WTC11 (cell line): ENCODE measurements around the gene HIF1A. TPM values are rescaled to one million over a fixed set of nuclear protein-coding genes. Genes with fewer than 3 reads are reported as not detected.

ENCODE experiments used
- ATAC-seq: fragments of 200-7000 bp; cut with Tn5 transposase; 2 replicates; pipeline ENCODE4 v1.10.0; 2021; ENCODE audit warnings: mild to moderate bottlenecking, moderate library complexity
- CTCF ChIA-PET: fragments of 300-600 bp; sonication (Branson Sonifier 250); formaldehyde crosslinking; loops from one replicate; lab custom pipeline; 2021; ENCODE audit warnings: antibody characterized with exemption; lab: Charles Lee
- POLR2A ChIA-PET: fragments of 350-600 bp; sonication (Branson Sonifier 250); formaldehyde crosslinking; loops from one replicate; lab custom pipeline; 2021; ENCODE audit warnings: antibody characterized with exemption; lab: Charles Lee
- DNase-seq: peaks from one replicate; pipeline ENCODE4 v3.0.0; 2021; ENCODE audit warnings: low spot score
- H3K27ac Mint-ChIP-seq: 2 replicates; pipeline ENCODE4 v1.8.0; 2021; ENCODE audit warnings: mixed read lengths
- H3K27me3 Mint-ChIP-seq: 2 replicates; pipeline ENCODE4 v1.8.0; 2021; ENCODE audit warnings: low read depth, mild to moderate bottlenecking, moderate library complexity, mixed read lengths
- H3K36me3 Mint-ChIP-seq: 2 replicates; pipeline ENCODE4 v1.8.0; 2021; ENCODE audit warnings: mixed read lengths
- H3K4me1 Mint-ChIP-seq: 2 replicates; pipeline ENCODE4 v1.8.0; 2022; ENCODE audit warnings: mixed read lengths
- H3K4me3 Mint-ChIP-seq: 2 replicates; pipeline ENCODE4 v1.8.0; 2021; ENCODE audit warnings: mild to moderate bottlenecking, moderate library complexity, mixed read lengths
- H3K9me3 Mint-ChIP-seq: 2 replicates; pipeline ENCODE4 v1.8.0; 2021; ENCODE audit warnings: mixed read lengths
- CBFB ChIP-seq: sonication (generic); formaldehyde crosslinking; IDR thresholded peaks from 2 replicates; pipeline ENCODE4 v1.8.1; 2022; ENCODE audit warnings: mild to moderate bottlenecking, low read depth, missing genetic modification reagents
- CREB1 ChIP-seq: sonication (generic); formaldehyde crosslinking; IDR thresholded peaks from 2 replicates; pipeline ENCODE4 v1.8.0; 2023; ENCODE audit warnings: mild to moderate bottlenecking, missing genetic modification reagents
- CTCF ChIP-seq: fragments of 200-600 bp; IDR thresholded peaks from 2 replicates; pipeline ENCODE4 v1.8.0; 2022; ENCODE audit warnings: antibody characterized with exemption
- ERG ChIP-seq: fragments of 250-450 bp; sonication (Bioruptor Pico); IDR thresholded peaks from 2 replicates; pipeline ENCODE4 v1.8.0; 2021; ENCODE audit warnings: mild to moderate bottlenecking
- ESRRA ChIP-seq: sonication (generic); formaldehyde crosslinking; IDR thresholded peaks from 2 replicates; pipeline ENCODE4 v1.8.1; 2022; ENCODE audit warnings: mild to moderate bottlenecking, missing genetic modification reagents, borderline replicate concordance
- FOXP1 ChIP-seq: sonication (generic); formaldehyde crosslinking; IDR thresholded peaks from 2 replicates; pipeline ENCODE4 v1.8.0; 2022; ENCODE audit warnings: missing genetic modification reagents, mild to moderate bottlenecking, moderate library complexity, borderline replicate concordance
- GTF2I ChIP-seq: fragments of 250-450 bp; sonication (Bioruptor Pico); conservative IDR thresholded peaks from 2 replicates; pipeline ENCODE4 v1.4.0; 2021; ENCODE audit warnings: mild to moderate bottlenecking
- IRF1 ChIP-seq: sonication (generic); formaldehyde crosslinking; IDR thresholded peaks from 2 replicates; pipeline ENCODE4 v1.8.0; 2023; ENCODE audit warnings: missing genetic modification reagents
- MAX ChIP-seq: sonication (generic); formaldehyde crosslinking; IDR thresholded peaks from 2 replicates; pipeline ENCODE4 v1.8.0; 2022; ENCODE audit warnings: mild to moderate bottlenecking, missing genetic modification reagents
- PRDM15 ChIP-seq: sonication (generic); formaldehyde crosslinking; IDR thresholded peaks from 2 replicates; pipeline ENCODE4 v1.8.0; 2022; ENCODE audit warnings: missing genetic modification reagents
- PRRX2 ChIP-seq: fragments of 250-450 bp; sonication (Bioruptor Pico); IDR thresholded peaks from 2 replicates; pipeline ENCODE4 v1.8.0; 2021; ENCODE audit warnings: mild to moderate bottlenecking
- ZBTB43 ChIP-seq: sonication (generic); formaldehyde crosslinking; IDR thresholded peaks from 2 replicates; pipeline ENCODE4 v1.8.1; 2023; ENCODE audit warnings: mild to moderate bottlenecking, missing genetic modification reagents
- ZMAT4 ChIP-seq: fragments of 250-450 bp; sonication (Bioruptor Pico); IDR thresholded peaks from 2 replicates; pipeline ENCODE4 v1.9.0; 2021; ENCODE audit warnings: mild to moderate bottlenecking
- ZNF232 ChIP-seq: sonication (generic); formaldehyde crosslinking; IDR thresholded peaks from 2 replicates; pipeline ENCODE4 v1.8.0; 2022; ENCODE audit warnings: mild to moderate bottlenecking, missing genetic modification reagents
- ZNF396 ChIP-seq: fragments of 250-450 bp; sonication (Bioruptor Pico); IDR thresholded peaks from 2 replicates; pipeline ENCODE4 v1.8.0; 2021; ENCODE audit warnings: mild to moderate bottlenecking, moderate library complexity, borderline replicate concordance
- ZNF416 ChIP-seq: fragments of 250-450 bp; sonication (Bioruptor Pico); IDR thresholded peaks from 2 replicates; pipeline ENCODE4 v1.9.0; 2021; ENCODE audit warnings: mild to moderate bottlenecking, inconsistent platforms
- ZNF532 ChIP-seq: fragments of 250-450 bp; sonication (Bioruptor Pico); IDR thresholded peaks from 2 replicates; pipeline ENCODE4 v1.9.0; 2021; ENCODE audit warnings: mild to moderate bottlenecking, borderline replicate concordance
- total RNA-seq: library from RNA; stranded (reverse); gene quantifications from 3 replicates; pipeline ENCODE4 v1.2.3, GENCODE V29; 2021

Gene HIF1A
- total RNA-seq, 1 experiment from 2014 or later: 165 TPM

GRCh38 chr14:61764342-61765122 lies 69.2 kb downstream of the HIF1A start:
- Mint-ChIP-seq H3K4me1 (peaks cover 39% of the 10 kb centered on the region), H3K4me3 (peak overlapping the region; percentile 99), H3K36me3 (peaks cover 22% of the 10 kb centered on the region), H3K9me3 (no peaks in the 10 kb centered on the region), H3K27me3 (no peaks in the 10 kb centered on the region), H3K27ac (peak overlapping the region; percentile 2; the same call in 1 of the 2 replicates)
- no peak for TF ChIP-seq ZNF532 (CRISPR knock-in tag)
- no peak for TF ChIP-seq CREB1 (CRISPR knock-in tag)
- TF ChIP-seq ERG (CRISPR knock-in tag): no peak
- TF ChIP-seq ZBTB43 (CRISPR knock-in tag): no peak
- TF ChIP-seq PRRX2 (CRISPR knock-in tag): no peak
- no peak for TF ChIP-seq GTF2I (CRISPR knock-in tag)
- CTCF ChIA-PET: interaction anchor here (0.6 to 2.9 kb wide), 2 partner anchors 73 to 127 kb away, joined by 3 to 10 read pairs; no protein-coding TSS in a partner anchor
- POLR2A ChIA-PET: interaction anchor here (0.6 to 1.3 kb wide), 3 partner anchors 14 to 1258 kb away, joined by 3 to 9 read pairs (median 5); partner anchors contain the start of gene HIF1A
- DNase-seq (no peak), ATAC-seq (no peak)

- Mint-ChIP-seq H3K27me3 (no peaks in the 10 kb centered on the region), H3K27ac (peak overlapping the region; percentile 71), H3K4me1 (peaks cover 39% of the 10 kb centered on the region), H3K36me3 (peaks cover 30% of the 10 kb centered on the region), H3K9me3 (no peaks in the 10 kb centered on the region), H3K4me3 (peak overlapping the region; percentile 99)
- ATAC-seq (no peak), DNase-seq (no peak)
- POLR2A ChIA-PET: interaction anchor here (0.6 kb wide), 1 partner anchor 1259 kb away, joined by 3 read pairs; no protein-coding TSS in a partner anchor
- CTCF ChIA-PET: interaction anchor here (2.9 kb wide), 1 partner anchor 72 kb away, joined by 10 read pairs; no protein-coding TSS in a partner anchor
- TF ChIP-seq IRF1 (CRISPR knock-in tag) (no peak), PRRX2 (CRISPR knock-in tag) (no peak), MAX (CRISPR knock-in tag) (no peak), FOXP1 (no peak), ESRRA (CRISPR knock-in tag) (no peak), ZMAT4 (CRISPR knock-in tag) (no peak), ZNF396 (CRISPR knock-in tag) (no peak), ZNF416 (CRISPR knock-in tag) (no peak), CBFB (CRISPR knock-in tag) (no peak), PRDM15 (CRISPR knock-in tag) (no peak), ZNF232 (no peak), CTCF (no peak)
These were observed 70.1 kb downstream of the HIF1A start for GRCh38 chr14:61765225-61765943.
